Choroid plexus epithelial cell (primary cell): ENCODE measurements around the gene CALCOCO2.
"Not testable (repeated sequence)": the region's sequence is repeated elsewhere in the genome, so short reads cannot be mapped to it uniquely, and the experiment has no call there.

Experiments
- DNase-seq: peaks from one replicate; pipeline ENCODE4 v3.0.0-alpha.2; 2010; ENCODE audit warnings: low read depth
- H3K4me3 ChIP-seq: 2 replicates; pipeline ENCODE4 v1.5.1; 2011; ENCODE audit warnings: low read depth, mild to moderate bottlenecking, control low read depth, low read length, moderate library complexity
- CTCF ChIP-seq: conservative IDR thresholded peaks from 2 replicates; pipeline ENCODE4 v1.5.1; 2011; ENCODE audit warnings: low read depth, mild to moderate bottlenecking, control low read depth, inconsistent platforms, low read length, moderate library complexity

CALCOCO2 gene

GRCh38 chr17:48830840-48831548, at the start of gene CALCOCO2:
TSS of gene CALCOCO2 (plus strand) at chr17:48831035. CDS start at chr17:48841708, 10,673 bp downstream.
- peak; percentile 94 for DNase-seq
- peak within 1 kb of the TSS; percentile 99 for H3K4me3 ChIP-seq
- TF ChIP-seq CTCF: no peak

- no peak for TF ChIP-seq CTCF
- no peak overlapping the region for H3K4me3 ChIP-seq
- DNase-seq: no peak
Observed at GRCh38 chr17:48787828-48788227, 43.0 kb upstream of the CALCOCO2 start.

- H3K4me3 ChIP-seq: no peak overlapping the region
- TF ChIP-seq CTCF: no peak
- DNase-seq: no peak
Observed at GRCh38 chr17:48790607-48791127, 40.2 kb upstream of the CALCOCO2 start.

- DNase-seq: peak; percentile 91
- peak; percentile 93 for TF ChIP-seq CTCF
- no peak overlapping the region for H3K4me3 ChIP-seq
Observed at GRCh38 chr17:48791128-48792032, 39.5 kb upstream of the CALCOCO2 start.

GRCh38 chr17:48792033-48792798, 38.6 kb upstream of the CALCOCO2 start:
- no peak for DNase-seq
- TF ChIP-seq CTCF: no peak
- no peak overlapping the region for H3K4me3 ChIP-seq

GRCh38 chr17:48795444-48796162, 35.2 kb upstream of the CALCOCO2 start:
- TF ChIP-seq CTCF: no peak
- no peak overlapping the region for H3K4me3 ChIP-seq
- DNase-seq: peak; percentile 73

- DNase-seq, H3K4me3 ChIP-seq: not testable (repeated sequence)
Observed at GRCh38 chr17:48796163-48796522, 34.7 kb upstream of the CALCOCO2 start.
